HG03457 (cell line): Measurements from ENCODE around the gene NSMCE1.

Experiments
- ATAC-seq: cut with Tn5 transposase; IDR thresholded peaks from one replicate; pipeline ENCODE4 v1.9.1; 2021; ENCODE audit warnings: moderate number of reproducible peaks; ENCODE audit not compliant: unreplicated experiment

The NSMCE1 gene

DNA sequence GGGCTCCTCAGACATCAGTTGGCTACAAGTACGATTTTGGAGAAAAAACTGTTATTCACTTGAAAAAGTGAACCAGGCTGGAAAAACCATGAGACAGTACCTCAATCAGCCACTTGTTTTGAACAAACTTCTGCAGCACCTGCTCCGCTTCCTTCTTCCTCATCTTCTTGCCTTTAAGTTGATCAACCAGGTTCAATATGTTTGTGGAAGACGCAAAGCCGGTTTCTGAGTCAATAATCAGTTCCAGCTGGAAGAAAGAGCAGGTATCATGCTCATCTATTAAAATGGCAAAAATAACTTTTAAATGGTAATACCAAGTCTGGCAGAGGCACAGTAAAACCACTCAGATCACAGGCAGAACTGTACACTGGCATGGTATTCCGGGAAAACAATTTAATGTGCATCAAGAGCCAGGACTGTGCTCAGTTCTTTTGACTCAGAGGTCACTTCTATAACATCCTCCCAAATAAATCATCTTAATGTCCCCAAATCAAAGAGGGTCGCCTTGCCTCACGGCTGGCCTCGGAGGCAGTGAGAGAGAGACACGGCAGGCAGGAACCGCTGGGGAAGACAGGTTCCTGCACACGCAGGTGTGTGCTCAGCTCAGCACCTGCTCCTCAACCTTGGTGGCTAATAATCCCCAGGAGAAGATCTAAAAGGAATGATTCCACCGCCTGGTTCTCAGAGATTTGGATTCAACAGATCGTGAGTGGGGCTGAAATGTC lies 35.5 kb downstream of the NSMCE1 start:
- no peak for ATAC-seq

DNA sequence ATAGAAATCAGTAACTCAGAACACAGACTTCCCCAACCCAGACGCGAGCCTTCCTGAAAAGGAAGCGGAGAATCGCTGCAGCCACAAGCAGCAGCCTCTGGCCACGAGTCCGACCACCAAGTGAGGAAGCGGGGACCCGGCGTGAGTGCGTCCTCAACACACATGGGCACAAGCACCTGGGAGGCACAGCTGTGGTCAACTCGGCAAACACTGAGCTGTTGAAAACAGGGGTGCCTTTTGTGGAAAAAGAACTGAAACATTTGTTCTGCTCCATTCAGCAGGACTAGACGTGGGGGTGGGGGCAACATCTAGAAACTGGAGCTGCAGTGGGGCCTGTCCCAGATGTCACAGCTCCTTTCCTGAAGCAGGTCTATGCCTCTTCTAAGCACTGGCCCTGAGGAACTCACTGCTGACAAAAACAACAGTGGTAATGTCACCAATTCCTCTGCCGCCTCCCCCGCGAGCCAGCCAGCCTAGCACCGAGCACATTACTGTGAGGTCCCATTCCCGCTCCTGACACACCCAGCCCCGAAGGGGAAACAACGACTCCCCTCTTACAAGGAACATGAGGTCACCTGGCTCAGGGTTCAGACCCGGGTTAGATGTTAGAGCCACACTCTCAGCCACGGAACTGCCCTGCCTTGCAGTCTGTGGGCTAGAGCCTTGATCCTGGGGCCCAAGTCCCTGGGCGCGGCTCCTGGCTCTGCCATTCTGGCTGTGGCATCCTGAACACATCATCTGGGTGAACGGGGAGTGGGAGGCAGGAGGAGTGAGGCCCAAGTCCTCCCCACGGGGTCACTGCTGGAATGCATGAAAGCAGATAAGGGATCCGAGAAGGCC lies 36.3 kb downstream of the NSMCE1 start:
- peak; percentile 53 for ATAC-seq

DNA sequence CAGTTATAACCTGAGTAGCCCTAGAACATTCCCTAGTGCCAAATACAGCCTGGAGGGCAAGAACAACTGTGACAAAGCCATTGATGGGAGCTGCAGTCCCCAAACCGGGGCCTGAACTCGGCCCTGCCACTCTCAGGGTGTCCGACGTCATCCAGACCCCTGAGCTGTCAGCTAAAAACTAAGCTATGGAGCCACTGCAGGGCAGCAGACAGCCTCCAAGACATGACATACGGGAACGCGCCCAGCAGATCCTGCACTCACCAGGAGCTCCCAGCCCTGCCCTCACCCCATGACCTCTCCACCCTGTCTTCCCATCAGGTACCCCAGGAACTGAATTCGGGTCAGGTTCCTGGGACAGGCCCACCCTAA lies 36.9 kb downstream of the NSMCE1 start:
- ATAC-seq, result no peak

DNA sequence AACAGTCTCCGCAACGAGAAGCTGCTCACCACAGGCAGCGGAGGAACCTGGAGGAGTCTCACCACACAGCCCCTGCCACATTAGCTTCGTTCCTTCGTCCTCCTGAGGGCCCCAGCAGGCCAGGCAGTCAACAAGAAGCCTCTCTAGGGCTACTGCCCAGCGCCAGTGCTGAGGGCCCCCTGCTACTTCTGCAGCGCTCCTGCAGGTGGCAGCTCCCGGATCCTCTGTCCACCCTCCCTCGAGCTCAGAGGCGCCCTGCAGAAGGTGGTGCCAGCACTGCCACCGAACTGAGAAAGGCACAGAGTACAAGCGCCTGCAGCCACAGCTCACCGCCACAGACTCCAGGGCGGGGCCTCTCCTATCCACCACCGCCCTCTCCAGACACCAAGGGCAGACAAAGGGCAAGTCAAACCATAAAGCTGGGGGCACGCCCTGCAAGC lies 38.0 kb downstream of the NSMCE1 start:
- no peak for ATAC-seq

DNA sequence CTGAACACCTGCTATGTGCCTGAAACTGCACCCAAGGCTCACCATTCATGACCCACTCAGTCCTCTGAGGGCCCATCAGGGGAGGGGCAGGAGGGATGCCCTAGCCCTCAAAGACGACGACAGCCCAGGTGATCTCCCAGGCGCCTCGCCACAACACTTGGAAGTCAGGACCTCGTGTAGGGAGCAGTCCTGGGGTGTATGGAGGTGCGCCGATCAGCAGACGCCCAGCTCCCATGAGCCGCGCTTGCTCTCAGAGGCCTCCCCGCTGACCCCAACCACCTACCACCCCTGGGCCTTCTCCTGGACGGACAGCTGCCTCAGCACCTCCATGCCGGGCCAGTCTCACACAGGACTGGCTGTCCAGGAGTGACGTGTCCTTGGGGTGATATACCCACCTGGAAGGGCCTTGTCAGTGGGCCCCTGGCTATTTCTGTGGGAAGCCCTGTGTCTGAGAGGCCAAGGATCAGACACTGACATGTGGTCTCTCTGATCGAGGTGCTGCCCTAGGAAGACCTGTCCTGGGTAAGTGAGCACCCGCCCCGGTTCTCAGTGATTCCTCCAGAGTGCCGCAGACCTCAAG lies 38.6 kb downstream of the NSMCE1 start:
- no peak for ATAC-seq

DNA sequence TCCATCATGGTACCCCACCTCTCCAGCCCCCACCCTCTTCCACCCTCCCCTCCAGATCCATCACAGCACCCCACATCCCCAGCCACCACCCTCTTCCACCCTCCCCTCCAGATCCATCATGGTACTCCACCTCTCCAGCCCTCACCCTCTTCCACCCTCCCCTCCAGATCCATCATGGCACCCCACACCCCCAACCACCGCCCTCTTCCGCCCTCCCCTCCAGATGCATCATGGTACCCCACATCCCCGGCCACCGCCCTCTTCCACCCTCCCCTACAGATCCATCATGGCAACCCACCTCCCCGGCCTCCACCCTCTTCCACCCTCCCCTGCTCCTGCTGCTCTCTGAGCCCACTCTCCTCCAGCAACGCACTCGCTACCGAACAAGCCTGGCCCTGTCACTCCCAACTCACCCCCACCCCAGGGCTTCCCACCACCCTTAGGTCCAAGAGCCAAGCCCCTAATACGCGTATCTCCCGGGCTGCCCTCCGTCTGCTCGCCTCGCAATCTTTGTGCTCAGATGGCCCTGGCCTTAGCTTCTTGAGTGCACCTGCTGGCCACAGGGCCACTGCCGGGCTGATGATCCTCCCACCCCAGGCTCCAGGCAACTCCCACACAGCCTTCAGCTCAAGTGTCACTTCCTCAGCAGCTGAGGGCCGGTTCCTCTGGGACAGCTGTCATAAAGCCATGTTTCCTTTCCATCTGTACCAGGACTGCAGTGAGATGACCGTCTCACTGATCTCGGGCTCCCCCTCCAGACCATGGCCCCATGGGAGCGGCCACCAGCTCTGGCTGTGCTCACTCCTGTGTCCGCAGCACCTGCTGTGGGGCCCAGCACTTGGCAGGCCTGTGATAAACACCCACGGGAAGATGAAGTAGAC lies 39.7 kb downstream of the NSMCE1 start:
- ATAC-seq, result no peak

DNA sequence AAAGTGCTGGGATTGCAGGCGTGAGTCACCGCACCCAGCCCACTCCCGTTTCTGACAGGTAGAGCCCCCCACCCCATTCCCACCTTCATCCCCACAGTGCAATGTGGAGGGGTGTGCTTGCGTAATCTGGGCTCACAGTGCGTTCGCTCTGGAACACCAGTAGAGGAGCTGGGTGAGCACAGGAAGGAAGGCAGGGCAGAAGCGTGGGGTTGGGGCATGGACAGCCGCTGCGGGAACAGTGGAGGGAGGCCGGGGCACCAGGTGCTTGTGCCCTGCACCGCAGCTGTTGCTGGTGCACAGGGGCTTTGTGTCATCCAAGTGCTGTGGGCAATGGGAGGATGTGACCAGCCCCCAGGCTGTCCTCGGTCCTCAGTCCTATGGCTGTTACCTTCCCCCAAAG lies 40.5 kb downstream of the NSMCE1 start:
- ATAC-seq, result no peak

DNA sequence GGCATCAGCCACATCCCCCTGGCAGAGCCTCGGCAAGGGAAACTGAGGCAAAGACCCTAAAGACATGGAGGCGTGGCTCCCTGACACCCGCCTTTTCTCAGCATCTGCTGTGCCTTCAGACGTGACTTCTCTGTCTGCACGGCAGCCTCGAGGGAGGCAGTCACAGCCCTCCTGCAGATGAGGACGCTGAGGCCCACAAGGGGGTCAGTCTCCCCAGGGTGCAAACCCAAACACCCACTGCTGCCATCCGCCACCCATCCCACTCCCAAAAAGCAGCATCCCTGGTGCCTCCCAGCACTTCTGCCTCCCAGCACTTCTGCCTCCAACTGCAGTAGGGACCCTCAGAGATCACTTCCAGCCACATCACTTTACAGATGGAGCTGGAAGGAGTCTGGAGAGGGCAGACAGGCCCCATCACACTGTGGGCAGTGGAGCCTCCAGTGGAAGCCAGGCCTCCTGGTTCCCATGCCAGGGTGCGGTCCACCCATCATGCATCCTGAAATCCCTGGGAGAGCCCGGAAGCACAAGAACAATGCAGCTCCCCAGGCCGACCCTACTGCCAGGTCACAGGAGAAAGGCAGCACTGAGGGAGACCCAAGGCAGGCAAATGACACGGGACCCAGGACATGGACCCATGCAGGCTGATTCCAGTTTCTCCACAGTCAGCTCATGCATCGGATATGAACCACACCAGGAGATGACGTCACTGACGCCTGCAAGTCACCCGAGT lies 41.4 kb downstream of the NSMCE1 start:
- no peak for ATAC-seq

DNA sequence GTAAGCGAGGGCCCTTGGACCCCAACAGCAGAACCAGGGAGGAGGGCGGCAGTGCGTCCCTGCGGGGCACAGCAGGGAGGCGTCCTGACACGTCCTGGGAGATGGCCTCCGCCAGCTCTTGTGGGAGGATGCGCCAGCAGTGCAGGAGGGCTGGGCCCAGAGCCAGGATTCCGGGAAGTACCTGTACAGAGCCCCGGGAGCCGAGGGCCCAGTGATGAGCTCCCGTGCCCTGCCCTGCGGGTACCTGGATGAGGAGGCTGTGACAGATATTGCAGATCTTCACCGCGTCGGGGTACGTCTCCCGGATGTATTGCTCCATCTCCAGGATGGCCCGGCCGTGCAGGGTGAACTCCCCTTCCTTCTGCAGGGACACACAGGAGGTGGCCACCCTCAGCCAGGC lies 42.1 kb downstream of the NSMCE1 start:
- ATAC-seq, result no peak

DNA sequence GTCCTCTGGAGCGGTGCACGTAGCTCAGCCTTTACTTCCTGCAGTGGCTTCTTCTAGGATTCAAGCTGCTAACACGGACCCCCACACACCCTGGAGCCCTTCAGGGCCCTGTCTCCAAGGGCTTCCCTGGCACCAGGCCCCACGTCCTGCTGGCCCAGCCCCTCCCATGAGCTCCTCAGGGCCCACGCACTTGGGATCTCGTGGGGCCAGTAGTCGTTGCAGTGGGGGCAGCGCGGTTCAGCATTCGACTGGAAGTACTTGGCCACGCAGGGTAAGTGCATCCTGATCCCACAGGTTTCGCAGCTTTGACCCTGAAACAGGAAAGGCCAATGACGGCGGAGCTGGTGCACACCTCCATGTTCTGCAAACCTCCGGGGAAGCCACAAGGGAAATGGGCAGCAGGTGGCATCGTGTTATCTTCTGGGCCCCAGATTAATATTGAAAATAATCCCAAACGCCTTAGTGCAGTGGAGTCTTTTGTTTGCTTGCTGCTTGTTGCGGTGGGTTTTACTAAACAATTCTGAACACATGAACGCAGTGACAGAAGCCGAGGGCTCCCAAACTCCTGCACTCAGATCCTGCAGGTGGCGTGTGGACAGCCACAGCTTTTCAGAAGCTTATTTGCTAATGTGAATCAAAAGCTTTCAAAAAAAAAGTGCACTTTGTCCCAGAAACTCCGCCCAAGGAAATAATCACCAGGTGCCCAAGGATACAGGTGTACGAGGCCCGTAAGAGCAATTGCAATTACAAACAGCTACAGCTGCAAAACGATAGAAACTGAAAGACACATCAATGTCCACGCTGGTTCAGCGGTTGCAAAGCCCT lies 42.8 kb downstream of the NSMCE1 start:
- ATAC-seq, result no peak

DNA sequence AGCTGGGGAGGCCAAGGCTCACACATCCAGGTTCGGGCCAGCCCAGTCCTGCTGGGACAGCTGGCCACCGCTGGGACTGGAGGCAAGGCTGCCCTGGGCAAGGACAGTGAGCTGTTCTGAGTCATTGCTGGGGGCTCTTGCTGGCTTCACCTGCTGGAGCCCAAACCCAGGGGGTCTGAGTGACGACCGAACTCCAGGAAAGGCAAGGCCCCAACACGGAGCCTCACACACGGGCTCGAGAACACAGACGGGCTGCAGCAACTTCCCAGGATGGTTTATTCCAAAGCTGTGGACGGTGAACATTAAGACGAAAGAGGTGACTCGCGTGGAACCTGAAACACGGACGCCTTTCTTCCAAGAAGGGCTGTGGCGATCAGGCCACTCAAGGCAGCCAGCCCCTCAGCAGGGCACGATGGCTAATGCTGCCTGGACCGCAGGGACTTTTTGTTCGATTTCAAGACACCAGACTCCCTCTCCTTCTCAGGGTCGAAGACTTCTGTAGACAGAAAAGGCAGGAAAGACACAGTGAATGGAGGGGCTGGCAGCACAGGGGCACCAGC lies 43.8 kb downstream of the NSMCE1 start:
- no peak for ATAC-seq

DNA sequence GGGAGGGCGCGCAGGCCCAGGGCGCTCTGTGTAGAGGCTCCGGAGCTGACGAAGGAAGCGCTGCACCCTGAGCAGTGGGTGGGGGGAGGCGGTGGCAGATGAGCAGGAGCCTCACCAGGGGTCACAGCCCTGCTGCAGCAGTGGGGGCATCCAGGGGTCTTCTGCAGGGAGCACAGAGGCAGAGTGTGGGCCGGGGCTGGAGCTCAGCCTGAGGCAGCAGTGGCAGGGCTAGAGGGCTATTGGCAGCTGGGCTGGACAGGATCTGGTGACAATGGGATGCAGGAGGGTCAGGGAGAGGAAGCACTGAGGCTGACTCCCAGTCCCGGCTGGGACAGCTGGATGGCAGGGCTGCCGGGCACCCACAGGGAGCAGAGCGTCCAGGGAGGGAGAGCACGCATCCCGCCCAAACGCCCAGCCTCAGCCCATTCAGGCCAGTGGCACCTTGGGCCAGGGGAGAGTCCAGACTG lies 44.3 kb downstream of the NSMCE1 start:
- no peak for ATAC-seq

DNA sequence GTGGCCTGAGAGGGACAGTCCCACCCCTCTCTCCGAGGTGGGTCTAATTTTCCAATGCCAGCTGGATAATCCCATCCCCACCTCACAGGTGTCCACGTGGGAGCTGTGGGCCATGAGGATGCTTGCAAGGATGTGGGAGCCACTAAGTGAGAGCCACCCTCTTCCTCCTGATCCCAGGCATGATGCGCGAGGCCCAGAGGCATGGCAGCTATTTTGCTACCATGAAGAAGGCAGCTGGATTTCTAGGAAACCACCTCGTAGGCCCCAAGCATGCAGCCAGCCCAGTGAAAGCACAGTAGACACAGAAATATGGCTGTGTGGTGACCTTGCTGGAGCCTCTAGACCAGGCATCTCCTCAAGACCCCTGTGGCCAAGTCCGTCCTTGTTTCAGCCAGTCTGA lies 44.9 kb downstream of the NSMCE1 start:
- no peak for ATAC-seq

DNA sequence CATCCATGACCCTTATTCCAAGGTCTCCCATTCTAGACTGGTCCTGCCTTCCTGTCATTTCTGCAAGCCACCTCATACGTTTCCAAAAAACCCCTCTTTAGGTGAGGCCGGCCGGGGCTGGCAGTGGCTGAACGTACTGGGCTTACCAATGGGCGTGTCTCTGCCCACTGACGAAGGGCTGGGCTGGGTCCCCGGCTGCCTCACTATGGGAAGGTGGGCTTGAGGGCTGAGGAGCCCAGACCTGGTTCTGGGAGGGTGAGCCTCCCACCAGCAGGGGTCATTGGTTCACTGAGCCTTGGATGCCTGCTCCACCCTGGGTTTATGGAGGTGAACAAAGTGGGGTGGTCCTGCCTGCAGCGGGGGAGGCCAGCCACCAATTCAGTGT lies 45.4 kb downstream of the NSMCE1 start:
- no peak for ATAC-seq

DNA sequence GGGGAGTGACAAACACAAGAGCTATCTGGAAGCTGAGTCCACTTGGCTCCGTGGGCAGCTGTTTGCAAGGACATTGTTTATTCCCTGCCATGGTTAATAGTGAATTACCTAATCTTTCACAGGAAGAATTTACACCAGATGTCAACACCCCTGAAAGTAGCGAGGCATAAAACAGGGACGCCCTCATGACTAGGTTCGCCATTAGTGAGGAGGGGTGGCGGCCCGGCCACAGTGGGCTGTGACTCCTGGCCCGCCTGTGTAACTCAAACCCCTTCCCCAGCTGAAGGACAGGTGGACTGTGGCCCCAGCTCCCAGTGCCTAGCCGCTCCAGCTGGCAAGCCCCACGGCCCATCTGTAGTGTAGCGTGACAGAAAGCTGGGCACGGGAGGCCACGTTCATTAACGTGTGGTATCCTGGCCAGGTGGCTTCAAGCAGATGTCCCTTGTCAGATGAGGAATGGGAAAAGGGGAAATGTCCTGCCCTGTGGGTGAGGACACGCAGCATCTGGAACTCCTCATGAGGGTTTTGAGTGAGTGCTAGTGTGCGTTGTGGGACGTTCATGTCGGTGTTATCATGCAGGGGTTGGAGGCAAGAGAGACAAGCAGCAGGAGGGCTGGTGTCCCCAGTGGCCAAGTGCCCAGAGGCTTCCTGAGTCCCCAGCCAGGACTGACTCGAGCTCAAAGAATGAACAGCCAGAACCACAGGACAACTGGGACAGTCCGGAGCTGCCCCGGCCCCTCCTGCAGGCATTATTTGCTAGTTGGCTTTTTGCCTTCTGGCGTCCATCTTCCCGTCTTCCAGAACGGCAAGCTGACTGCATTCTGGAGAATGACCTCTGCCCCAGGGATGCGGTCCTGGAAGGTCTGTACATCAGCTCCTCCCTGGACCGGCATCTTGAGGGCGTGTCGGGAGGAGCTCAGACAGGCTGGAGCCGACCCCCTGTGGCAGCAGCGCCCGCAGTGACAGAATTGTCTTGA lies 46.0 kb downstream of the NSMCE1 start:
- no peak for ATAC-seq

DNA sequence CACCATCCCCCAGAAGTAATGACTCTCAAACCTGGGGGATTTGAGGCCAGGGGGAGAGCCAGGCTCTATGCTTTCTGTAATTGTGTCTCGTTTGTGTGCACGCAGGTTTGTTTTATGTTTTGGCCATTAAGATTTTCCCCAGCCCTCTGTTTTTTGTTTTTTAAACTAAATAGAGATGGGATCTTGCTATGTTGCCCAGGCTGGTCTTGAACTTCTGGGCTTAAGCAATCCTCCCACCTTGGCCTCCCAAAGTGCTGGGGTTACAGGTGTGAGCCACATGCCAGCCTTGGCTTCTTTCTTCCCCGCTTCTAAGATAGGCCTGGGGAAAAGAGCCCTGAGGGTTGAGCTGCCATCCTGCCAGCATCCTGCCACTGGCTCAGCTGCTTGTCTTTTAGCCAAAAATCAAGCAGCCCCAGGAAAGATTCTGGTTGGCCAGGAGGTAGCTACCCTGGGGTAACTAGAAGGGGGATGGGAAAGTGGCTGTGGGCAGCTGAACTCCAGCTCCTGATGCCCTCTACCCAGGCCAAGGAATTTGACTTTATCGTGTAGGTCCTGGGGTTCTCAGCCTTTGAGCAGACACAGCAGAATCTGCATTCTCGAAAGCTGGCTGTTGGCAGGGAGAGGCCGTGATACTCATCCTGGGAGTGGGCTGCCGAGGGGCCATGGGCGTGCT lies 46.9 kb downstream of the NSMCE1 start:
- no peak for ATAC-seq

DNA sequence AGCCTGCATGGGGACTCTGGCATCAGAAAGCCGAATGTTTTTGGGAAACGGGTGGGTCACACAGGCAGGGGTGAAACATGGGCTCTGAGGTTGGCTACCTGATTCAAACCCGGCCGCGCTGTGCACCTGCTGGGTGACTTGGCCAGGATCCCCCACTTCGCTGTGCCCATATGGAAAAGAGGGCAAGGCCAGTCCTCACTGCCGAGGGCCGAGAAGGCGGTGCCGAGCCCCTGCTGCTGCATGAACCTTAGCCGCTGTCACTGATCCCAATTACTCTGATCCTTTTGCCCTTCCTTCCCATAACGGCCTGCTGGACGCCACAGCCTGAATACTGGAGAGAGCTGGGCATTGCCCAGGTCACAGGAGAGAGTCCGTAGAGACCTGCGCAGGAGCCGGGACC lies 47.6 kb downstream of the NSMCE1 start:
- ATAC-seq, result no peak
